Activated naive CD4-positive, alpha-beta T cell treated with anti-CD3 and anti-CD28 coated beads, Interleukin-2, amount 50 U/mL, for 72 hours (primary cell): ENCODE results near the gene GLI3. TPM values are rescaled to one million over a fixed set of nuclear protein-coding genes. Genes with fewer than 3 reads are reported as not detected.

Source experiments
- ATAC-seq, 2 donors: fragments of 150-1000 bp; cut with Tn5 transposase; 2 replicates each; pipeline ENCODE4 v1.10.0; 2021; ENCODE audit warnings: mild to moderate bottlenecking in 2 of 2, moderate library complexity in 2 of 2
- DNase-seq, 2 donors: peaks; one replicate each; pipeline ENCODE4 v3.0.0; 2021 to 2022; ENCODE audit warnings: low spot score in 2 of 2
- H3K27ac Mint-ChIP-seq, 2 donors: one replicate each; pipeline ENCODE4 v1.8.0; 2022; ENCODE audit warnings: mild to moderate bottlenecking in 2 of 2, mixed read lengths in 2 of 2
- H3K36me3 Mint-ChIP-seq, 2 donors: one replicate each; pipeline ENCODE4 v1.8.0; 2022; ENCODE audit warnings: mixed read lengths in 2 of 2
- H3K9me3 Mint-ChIP-seq, 2 donors: one replicate each; pipeline ENCODE4 v1.8.0; 2022; ENCODE audit warnings: mixed read lengths in 2 of 2
- total RNA-seq, 2 donors: library from RNA; stranded (reverse); gene quantifications; one replicate each; pipeline ENCODE4 v1.2.3, GENCODE V29; 2022

Gene GLI3
- total RNA-seq, 2 donors from 2014 or later, result 0.14 to 0.64 TPM

- no peak for ATAC-seq
Observed at GRCh38 chr7:42096268-42096667, 140.7 kb downstream of the GLI3 start.

GRCh38 chr7:42095791-42096190, 141.2 kb downstream of the GLI3 start:
- no peak for ATAC-seq
- DNase-seq, result no peak
- no peaks in the 10 kb centered on the region for H3K36me3 Mint-ChIP-seq
- H3K27ac Mint-ChIP-seq, result peak overlapping the region in 1 of 2 donors; percentile 31
- H3K9me3 Mint-ChIP-seq, result peaks cover 0 to 5% of the 10 kb centered on the region in 2 donors

More at GRCh38 chr7:42096268-42096667, 140.7 kb downstream of the GLI3 start:
- Mint-ChIP-seq H3K36me3 (no peaks in the 10 kb centered on the region), H3K27ac (peak overlapping the region in 1 of 2 donors; percentile 31), H3K9me3 (peaks cover 0 to 5% of the 10 kb centered on the region in 2 donors)
- no peak for DNase-seq

GRCh38 chr7:42093349-42093905, 143.6 kb downstream of the GLI3 start:
- H3K36me3 Mint-ChIP-seq, result no peaks in the 10 kb centered on the region
- peaks cover 0 to 5% of the 10 kb centered on the region in 2 donors for H3K9me3 Mint-ChIP-seq
- ATAC-seq (no peak), DNase-seq (no peak)
- H3K27ac Mint-ChIP-seq, result no peak overlapping the region

- Mint-ChIP-seq H3K9me3 (peaks cover 0 to 5% of the 10 kb centered on the region in 2 donors), H3K27ac (no peak overlapping the region), H3K36me3 (no peaks in the 10 kb centered on the region)
- ATAC-seq (no peak), DNase-seq (no peak)
Observed at GRCh38 chr7:42091461-42092291, 145.3 kb downstream of the GLI3 start.

GRCh38 chr7:42090806-42091205, 146.2 kb downstream of the GLI3 start:
- Mint-ChIP-seq H3K9me3 (peaks cover 0 to 5% of the 10 kb centered on the region in 2 donors), H3K36me3 (no peaks in the 10 kb centered on the region), H3K27ac (no peak overlapping the region)
- no peak for ATAC-seq
- no peak for DNase-seq

DNA sequence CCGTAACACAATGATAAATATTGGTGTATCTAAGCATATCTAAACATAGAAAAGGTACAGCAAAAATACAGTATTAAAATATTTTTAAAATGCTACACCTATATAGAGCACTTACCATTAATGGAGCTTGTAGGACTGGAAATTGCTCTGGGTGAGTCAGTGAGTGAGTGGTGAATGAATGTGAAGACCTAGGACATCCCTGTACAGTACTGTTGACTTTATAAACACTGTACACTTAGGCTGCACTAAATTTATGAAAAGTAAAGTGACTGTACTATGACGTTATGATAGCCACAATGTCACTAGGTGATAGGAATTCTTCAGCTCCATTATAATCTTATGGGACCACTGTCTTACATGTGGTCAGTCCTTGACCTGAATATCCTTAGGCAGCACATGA, 147.0 kb downstream of the GLI3 start:
- H3K9me3 Mint-ChIP-seq, result no peaks in the 10 kb centered on the region
- ATAC-seq (no peak), DNase-seq (no peak)
- no peak overlapping the region for H3K27ac Mint-ChIP-seq
- no peaks in the 10 kb centered on the region for H3K36me3 Mint-ChIP-seq

GRCh38 chr7:42087616-42088015, 149.4 kb downstream of the GLI3 start:
- no peaks in the 10 kb centered on the region for H3K36me3 Mint-ChIP-seq
- DNase-seq (no peak), ATAC-seq (no peak)
- no peak overlapping the region for H3K27ac Mint-ChIP-seq
- no peaks in the 10 kb centered on the region for H3K9me3 Mint-ChIP-seq

DNA sequence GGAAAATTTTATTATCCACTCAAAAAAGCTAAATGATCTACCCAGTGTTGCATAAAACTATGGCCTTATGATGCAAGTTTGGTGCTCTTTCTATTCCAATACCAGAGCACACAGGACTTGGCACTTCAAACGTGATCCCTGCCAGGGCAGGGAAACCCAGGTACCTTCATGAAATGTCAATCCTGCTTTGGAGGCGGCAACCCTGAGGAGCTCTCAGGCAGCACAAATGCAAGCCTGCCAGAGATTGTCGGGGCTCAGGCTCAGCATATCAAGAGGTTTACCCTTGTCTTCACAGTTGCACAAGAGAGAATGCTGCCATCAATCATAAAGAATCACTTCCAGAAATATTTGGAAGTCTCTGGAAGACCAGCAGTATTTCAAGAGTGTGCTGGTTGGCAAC, 151.5 kb downstream of the GLI3 start:
- H3K9me3 Mint-ChIP-seq, result no peaks in the 10 kb centered on the region
- H3K36me3 Mint-ChIP-seq, result no peaks in the 10 kb centered on the region
- DNase-seq (no peak), ATAC-seq (no peak)
- no peak overlapping the region for H3K27ac Mint-ChIP-seq

DNA sequence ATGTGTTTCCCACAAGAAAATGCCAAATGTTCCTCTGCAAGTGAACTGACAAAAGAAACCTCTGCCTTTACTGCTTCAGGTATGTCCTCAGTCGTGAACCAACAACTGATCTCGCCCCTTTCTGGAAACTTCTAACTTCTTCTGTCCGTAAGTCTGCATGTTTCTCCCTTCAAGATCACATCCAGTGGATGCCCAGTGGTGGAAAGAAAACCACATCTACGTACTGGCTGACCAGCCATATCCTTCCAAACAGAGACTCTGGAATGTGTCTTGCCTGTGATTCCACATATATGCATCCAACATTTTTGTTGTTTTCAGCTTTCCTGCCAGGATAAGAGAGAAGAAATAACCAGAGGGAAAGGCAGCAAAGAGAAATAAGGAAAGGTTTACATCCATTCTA, 152.7 kb downstream of the GLI3 start:
- DNase-seq (no peak), ATAC-seq (no peak)
- Mint-ChIP-seq H3K36me3 (no peaks in the 10 kb centered on the region), H3K9me3 (no peaks in the 10 kb centered on the region), H3K27ac (no peak overlapping the region)

- no peak for ATAC-seq
- no peaks in the 10 kb centered on the region for H3K36me3 Mint-ChIP-seq
- H3K27ac Mint-ChIP-seq, result no peak overlapping the region
- DNase-seq, result no peak
- H3K9me3 Mint-ChIP-seq, result no peaks in the 10 kb centered on the region
Observed at GRCh38 chr7:42083284-42083683, 153.7 kb downstream of the GLI3 start.

- no peak for DNase-seq
- Mint-ChIP-seq H3K9me3 (no peaks in the 10 kb centered on the region), H3K36me3 (no peaks in the 10 kb centered on the region), H3K27ac (no peak overlapping the region)
- ATAC-seq, result no peak
Observed at GRCh38 chr7:42082144-42082543, 154.9 kb downstream of the GLI3 start.

- Mint-ChIP-seq H3K36me3 (no peaks in the 10 kb centered on the region), H3K27ac (no peak overlapping the region), H3K9me3 (no peaks in the 10 kb centered on the region)
- DNase-seq (no peak), ATAC-seq (no peak)
Observed at GRCh38 chr7:42081671-42082070, 155.3 kb downstream of the GLI3 start.

- DNase-seq (no peak), ATAC-seq (no peak)
- Mint-ChIP-seq H3K9me3 (no peaks in the 10 kb centered on the region), H3K27ac (no peak overlapping the region), H3K36me3 (no peaks in the 10 kb centered on the region)
Observed at GRCh38 chr7:42080841-42081586, 156.0 kb downstream of the GLI3 start.

DNA sequence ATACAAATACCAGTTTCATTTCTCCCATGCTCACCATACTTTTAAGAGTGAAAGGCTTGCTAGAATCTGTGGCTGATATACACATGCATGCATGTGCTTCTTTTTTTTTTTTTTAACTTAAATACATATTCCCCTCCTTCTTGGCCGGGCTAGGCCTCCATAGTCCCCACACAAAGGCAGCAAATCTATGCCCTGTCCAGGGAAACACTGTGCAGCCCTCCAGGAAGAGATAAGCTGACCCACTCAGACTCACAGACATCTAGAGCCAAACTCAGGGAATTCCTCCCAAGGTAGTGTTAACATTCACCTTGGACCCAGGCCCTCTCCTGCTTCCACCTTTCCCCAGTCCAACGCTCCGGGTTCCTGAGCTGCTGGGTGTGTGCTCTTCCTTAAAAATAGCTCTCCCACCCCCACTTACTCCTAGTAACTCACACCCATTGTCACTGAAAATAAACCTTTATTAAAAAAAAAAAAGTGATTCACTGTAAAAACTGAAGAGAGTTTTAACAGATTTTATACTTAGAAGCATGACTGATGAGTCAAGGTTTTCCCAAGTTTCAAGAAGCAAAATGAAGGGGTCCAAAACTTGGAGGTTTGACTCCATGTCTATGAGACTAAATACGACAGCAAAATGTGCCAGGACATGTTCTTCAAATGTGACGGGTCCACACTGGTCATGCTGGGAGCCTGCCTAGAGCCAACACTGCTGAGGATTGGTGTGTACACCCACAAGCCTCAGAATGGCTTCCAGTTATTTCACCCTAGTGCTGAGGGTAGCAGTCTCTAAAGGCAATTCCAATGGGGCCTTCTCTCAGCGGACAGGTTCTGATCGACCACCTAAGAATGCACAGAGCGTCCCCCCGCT, 159.5 kb downstream of the GLI3 start:
- DNase-seq (no peak), ATAC-seq (no peak)
- Mint-ChIP-seq H3K27ac (no peak overlapping the region), H3K36me3 (no peaks in the 10 kb centered on the region), H3K9me3 (no peaks in the 10 kb centered on the region)

GRCh38 chr7:42076870-42077269, 160.1 kb downstream of the GLI3 start:
- no peaks in the 10 kb centered on the region for H3K36me3 Mint-ChIP-seq
- H3K27ac Mint-ChIP-seq, result no peak overlapping the region
- H3K9me3 Mint-ChIP-seq, result no peaks in the 10 kb centered on the region
- ATAC-seq (no peak), DNase-seq (no peak)

GRCh38 chr7:42075418-42075817, 161.6 kb downstream of the GLI3 start:
- Mint-ChIP-seq H3K27ac (no peak overlapping the region), H3K9me3 (no peaks in the 10 kb centered on the region), H3K36me3 (no peaks in the 10 kb centered on the region)
- no peak for ATAC-seq
- DNase-seq, result no peak

- H3K9me3 Mint-ChIP-seq, result no peaks in the 10 kb centered on the region
- H3K27ac Mint-ChIP-seq, result no peak overlapping the region
- H3K36me3 Mint-ChIP-seq, result no peaks in the 10 kb centered on the region
- ATAC-seq, result no peak
- no peak for DNase-seq
Observed at GRCh38 chr7:42074076-42074475, 162.9 kb downstream of the GLI3 start.
